ENCODE results near the gene SAMHD1.
A peak's percentile ranks its signal among the peaks of the same experiment; 100 is the strongest.
"Not testable (repeated sequence)": the region's sequence is repeated elsewhere in the genome, so short reads cannot be mapped to it uniquely, and the experiment has no call there.

SAMHD1 gene

DNA sequence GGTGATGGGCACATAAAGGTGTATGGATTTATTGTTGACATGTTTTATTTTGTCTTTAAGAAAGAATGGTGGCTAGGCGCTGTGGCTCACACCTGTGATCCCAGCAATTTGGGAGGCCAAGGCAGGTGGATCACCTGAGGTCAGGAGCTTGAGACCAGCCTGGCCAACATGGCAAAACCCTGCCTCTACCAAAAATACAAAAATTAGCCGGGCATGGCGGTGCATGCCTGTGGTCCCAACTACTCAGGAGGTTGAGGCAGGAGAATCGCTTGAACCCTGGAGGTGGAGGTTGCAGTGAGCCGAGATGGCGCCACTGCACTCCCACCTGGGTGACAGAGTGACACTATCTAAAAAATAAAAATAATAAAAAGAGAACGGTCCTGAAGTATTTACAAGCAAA is 45.4 kb downstream of the SAMHD1 start:
- not testable (repeated sequence) for DNase-seq

- DNase-seq: not testable (repeated sequence)
Observed at GRCh38 chr20:36905566-36905965, 45.9 kb downstream of the SAMHD1 start.

DNA sequence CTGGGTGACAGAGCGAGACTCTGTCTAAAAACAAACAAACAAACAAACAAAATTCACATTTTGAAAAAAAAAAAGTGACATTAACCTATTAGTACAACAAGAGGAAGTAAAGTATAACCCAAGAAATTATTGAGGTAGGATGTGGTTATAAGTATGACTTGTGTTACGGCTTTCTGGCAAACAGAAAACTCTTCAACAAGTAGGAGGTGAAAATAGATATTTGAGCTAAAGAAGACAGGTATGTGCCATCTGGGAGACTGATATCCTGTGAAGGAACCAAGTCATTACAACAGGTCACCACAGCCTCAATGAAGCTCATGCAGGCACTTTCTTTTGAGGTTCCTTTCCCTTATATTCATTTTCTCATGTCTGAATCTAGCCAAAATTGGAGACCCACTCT is 46.8 kb downstream of the SAMHD1 start:
- DNase-seq: no peak

DNA sequence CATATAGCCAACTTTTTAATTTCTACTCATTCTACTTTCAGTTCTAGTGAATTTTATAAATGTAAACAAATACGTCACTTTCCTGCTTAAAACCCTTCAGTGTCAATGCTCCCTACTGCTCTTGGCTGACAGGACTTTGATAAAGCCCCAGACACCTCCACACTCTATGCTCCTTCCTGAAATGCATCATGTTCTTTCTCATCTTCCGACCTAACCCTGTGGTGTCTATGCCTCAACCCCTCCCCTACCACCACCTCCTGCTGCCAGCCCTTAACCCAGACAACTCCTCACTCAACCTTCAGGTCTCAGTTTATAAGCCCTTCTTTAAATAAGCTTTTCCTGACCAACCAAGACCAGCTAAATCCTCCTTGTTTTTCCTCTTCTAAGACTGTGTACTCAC is 56.5 kb downstream of the SAMHD1 start:
- no peak for DNase-seq

- no peak for DNase-seq
Observed at GRCh38 chr20:36893801-36894200, 57.7 kb downstream of the SAMHD1 start.

DNA sequence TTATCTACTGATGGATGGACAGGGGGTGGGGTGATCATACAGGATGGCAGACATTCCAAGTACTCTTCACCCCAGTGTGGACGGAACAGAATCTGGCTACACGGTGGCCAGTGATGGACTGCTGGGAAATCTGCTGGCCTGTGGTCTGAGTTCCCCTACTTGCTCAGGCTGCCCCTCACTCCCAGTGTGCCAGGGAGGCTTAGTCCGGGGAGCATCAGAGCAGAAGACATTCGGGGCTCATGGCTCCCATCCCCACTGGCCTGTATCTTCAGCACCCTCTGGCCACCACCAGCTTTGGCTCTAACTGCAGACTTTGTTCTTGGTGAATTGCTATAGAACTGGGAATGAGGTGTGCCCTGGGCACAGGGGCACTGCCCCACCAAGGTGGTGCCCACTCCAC is 60.3 kb downstream of the SAMHD1 start:
- DNase-seq: no peak

GRCh38 chr20:36890586-36890985 is 60.9 kb downstream of the SAMHD1 start:
- no peak for DNase-seq

GRCh38 chr20:36888880-36889516 is 62.5 kb downstream of the SAMHD1 start:
- DNase-seq: no peak

- no peak for DNase-seq
Observed at GRCh38 chr20:36887752-36888090, 63.8 kb downstream of the SAMHD1 start.

- DNase-seq: peak; percentile 78 to 79
Observed at GRCh38 chr20:36886859-36887751, 64.4 kb downstream of the SAMHD1 start.

- DNase-seq: no peak
Observed at GRCh38 chr20:36885356-36885755, 66.2 kb downstream of the SAMHD1 start.

DNA sequence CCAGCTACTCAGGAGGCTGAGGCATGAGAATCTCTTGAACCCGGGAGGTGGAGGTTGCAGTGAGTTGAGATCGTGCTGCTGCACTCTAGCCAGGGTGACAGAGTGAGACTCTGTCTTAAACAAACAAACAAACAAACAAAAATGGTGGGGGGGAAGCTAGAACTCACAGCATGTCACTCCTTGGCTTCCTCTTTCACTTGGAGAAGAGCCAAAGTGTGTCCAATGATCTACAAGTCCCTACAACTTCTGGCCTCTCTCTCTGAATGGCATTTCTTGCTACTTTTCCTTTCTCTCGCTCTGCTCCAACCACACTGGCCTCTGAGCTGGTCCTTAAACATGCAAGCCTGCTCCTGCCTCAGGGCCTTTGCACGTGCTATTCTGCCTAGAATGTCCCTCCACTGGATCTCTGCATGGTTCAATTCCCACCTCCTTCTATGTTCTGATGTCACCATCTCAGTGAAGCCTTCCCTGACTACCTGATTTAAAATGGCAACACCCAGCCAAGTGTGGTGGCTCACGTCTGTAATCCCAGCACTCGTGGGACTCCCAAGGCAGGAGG is 67.5 kb downstream of the SAMHD1 start:
- no peak for DNase-seq

GRCh38 chr20:36881888-36882287 is 69.6 kb downstream of the SAMHD1 start:
- no peak for DNase-seq

DNA sequence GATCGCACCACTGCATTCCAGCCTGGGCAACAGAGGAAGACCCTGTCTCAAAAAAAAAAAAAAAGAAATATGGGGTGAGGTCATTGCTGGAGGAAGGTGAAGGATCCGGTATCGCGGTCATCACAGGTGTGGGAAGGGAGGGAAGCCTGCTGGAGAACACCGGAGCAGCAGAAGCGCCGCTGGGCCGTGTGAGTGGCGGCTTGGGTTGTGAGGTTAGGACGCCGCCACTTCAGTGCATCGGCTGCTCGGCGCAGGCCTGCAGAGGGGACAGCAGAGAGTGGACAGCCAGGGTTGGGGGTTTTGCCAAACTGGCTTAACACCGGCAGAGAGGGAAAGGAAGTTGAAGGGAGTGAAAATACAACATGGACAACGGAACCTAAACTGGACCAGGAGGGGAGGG is 70.2 kb downstream of the SAMHD1 start:
- DNase-seq: no peak

GRCh38 chr20:36880741-36881250 is 70.7 kb downstream of the SAMHD1 start:
- no peak for DNase-seq

GRCh38 chr20:36878941-36879340 is 72.6 kb downstream of the SAMHD1 start:
- no peak for DNase-seq

- DNase-seq: no peak
Observed at GRCh38 chr20:36876473-36876833, 75.1 kb downstream of the SAMHD1 start.

GRCh38 chr20:36875702-36876472 is 75.6 kb downstream of the SAMHD1 start, which contains the start of gene TLDC2:
TLDC2 (plus strand) TSS chr20:36876138; CDS start chr20:36876175, 37 bp downstream.
- DNase-seq: no peak

- not testable (repeated sequence) for DNase-seq
Observed at GRCh38 chr20:36875093-36875492, 76.4 kb downstream of the SAMHD1 start.

GRCh38 chr20:36873498-36874189 is 77.9 kb downstream of the SAMHD1 start:
- DNase-seq: no peak

- DNase-seq: no peak
Observed at GRCh38 chr20:36872852-36873251, 78.7 kb downstream of the SAMHD1 start.

Measured in NCI-H2081 (cell line).